Activated T-helper 1 cell treated with anti-CD3 and anti-CD28 coated beads, Interleukin-12 subunit alpha, Interleukin-12 subunit beta, Interleukin-2, Interleukin-4 antibody, amounts not matched to agents 30 ng/mL and 10 ng/mL and 1 ng/mL, durations not matched to agents 14 hours and 24 hours and 36 hours (primary cell): ENCODE measurements around the gene FBXO17. TPM values are rescaled to one million over a fixed set of nuclear protein-coding genes. Genes with fewer than 3 reads are reported as not detected.
"Not testable (repeated sequence)": the region's sequence is repeated elsewhere in the genome, so short reads cannot be mapped to it uniquely, and the experiment has no call there.

ENCODE experiments used
- DNase-seq: peaks from one replicate; pipeline ENCODE4 v3.0.0; 2021; ENCODE audit warnings: low spot score
- H3K27ac Mint-ChIP-seq: one replicate; pipeline ENCODE4 v1.8.0; 2021; ENCODE audit warnings: mild to moderate bottlenecking, mixed read lengths
- H3K27me3 Mint-ChIP-seq: one replicate; pipeline ENCODE4 v1.8.0; 2022; ENCODE audit warnings: mild to moderate bottlenecking, moderate library complexity, mixed read lengths; ENCODE audit not compliant: insufficient read depth
- H3K36me3 Mint-ChIP-seq: one replicate; pipeline ENCODE4 v1.8.0; 2021; ENCODE audit warnings: low read depth, mixed read lengths
- H3K4me1 Mint-ChIP-seq: one replicate; pipeline ENCODE4 v1.8.0; 2021; ENCODE audit warnings: low read depth, mixed read lengths
- H3K4me3 Mint-ChIP-seq: one replicate; pipeline ENCODE4 v1.8.0; 2021; ENCODE audit warnings: mild to moderate bottlenecking, moderate library complexity, mixed read lengths
- H3K9me3 Mint-ChIP-seq: one replicate; pipeline ENCODE4 v1.8.0; 2021; ENCODE audit warnings: mixed read lengths
- intact Hi-C: fragments of 100-400 bp; cut with micrococcal nuclease; formaldehyde crosslinking; loops from one replicate; pipeline ENCODE4 v1.15.1; 2024
- total RNA-seq: library from RNA; stranded (reverse); gene quantifications from 2 replicates; pipeline ENCODE4 v1.2.3, GENCODE V29; 2022

FBXO17 gene
- total RNA-seq, 1 donor from 2014 or later, result 0.10 TPM

DNA sequence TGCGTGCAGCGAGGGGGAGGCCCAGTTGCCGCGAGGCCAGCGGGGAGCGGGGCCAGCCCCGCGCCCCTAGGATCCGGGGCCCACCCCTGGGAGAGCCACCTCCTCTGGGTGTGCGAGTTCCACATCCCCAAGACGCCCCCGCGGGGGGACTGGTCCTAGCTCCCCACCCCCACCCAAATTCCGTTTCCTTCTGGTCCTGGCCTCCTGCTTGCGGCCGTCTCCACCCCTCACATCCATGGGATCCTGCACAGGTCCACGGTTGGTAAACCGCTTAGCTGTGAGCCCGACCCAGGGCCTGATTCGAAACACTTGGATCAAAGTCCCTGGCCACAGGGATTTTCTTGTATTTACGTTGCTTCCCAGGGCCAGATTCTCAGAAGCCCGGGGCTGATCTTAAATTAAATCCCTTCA, 324 bp upstream of the FBXO17 start:
- Mint-ChIP-seq H3K27ac (no peak overlapping the region), H3K27me3 (peaks cover 24% of the 10 kb centered on the region), H3K9me3 (peaks cover 5% of the 10 kb centered on the region), H3K36me3 (no peaks in the 10 kb centered on the region), H3K4me1 (peaks cover 23% of the 10 kb centered on the region), H3K4me3 (peak overlapping the region; percentile 69)
- intact Hi-C loops, result loop anchor here (10.0 kb wide), 1 partner anchor 359 kb away; the partner anchor contains the start of gene GMFG
- no peak for DNase-seq

- Mint-ChIP-seq H3K36me3 (no peaks in the 10 kb centered on the region), H3K4me1 (peaks cover 23% of the 10 kb centered on the region), H3K9me3 (no peaks in the 10 kb centered on the region), H3K27ac (no peak overlapping the region), H3K27me3 (peaks cover 31% of the 10 kb centered on the region), H3K4me3 (no peak overlapping the region)
- DNase-seq, result no peak
- intact Hi-C loops, result loop anchor here (10.0 kb wide), 1 partner anchor 360 kb away; the partner anchor contains the start of gene GMFG
Observed at GRCh38 chr19:38974624-38975213, 823 bp downstream of the FBXO17 start.

- Mint-ChIP-seq H3K27ac (no peak overlapping the region), H3K4me1 (peaks cover 8% of the 10 kb centered on the region), H3K27me3 (peaks cover 35% of the 10 kb centered on the region), H3K36me3 (no peaks in the 10 kb centered on the region), H3K4me3 (no peak overlapping the region), H3K9me3 (no peaks in the 10 kb centered on the region)
- no peak for DNase-seq
- intact Hi-C loops, result loop anchor here (10.0 kb wide), 1 partner anchor 363 kb away; the partner anchor contains the start of gene GMFG
Observed at GRCh38 chr19:38971672-38972071, 3.9 kb downstream of the FBXO17 start.

- Mint-ChIP-seq H3K4me3 (no peak overlapping the region), H3K27ac (no peak overlapping the region), H3K27me3 (peaks cover 28% of the 10 kb centered on the region), H3K9me3 (no peaks in the 10 kb centered on the region), H3K4me1 (peaks cover under 1% of the 10 kb centered on the region), H3K36me3 (no peaks in the 10 kb centered on the region)
- intact Hi-C loops, result loop anchor here (10.0 kb wide), 1 partner anchor 364 kb away; the partner anchor contains the start of gene GMFG
- no peak for DNase-seq
Observed at GRCh38 chr19:38970664-38971532, 4.6 kb downstream of the FBXO17 start.

DNA sequence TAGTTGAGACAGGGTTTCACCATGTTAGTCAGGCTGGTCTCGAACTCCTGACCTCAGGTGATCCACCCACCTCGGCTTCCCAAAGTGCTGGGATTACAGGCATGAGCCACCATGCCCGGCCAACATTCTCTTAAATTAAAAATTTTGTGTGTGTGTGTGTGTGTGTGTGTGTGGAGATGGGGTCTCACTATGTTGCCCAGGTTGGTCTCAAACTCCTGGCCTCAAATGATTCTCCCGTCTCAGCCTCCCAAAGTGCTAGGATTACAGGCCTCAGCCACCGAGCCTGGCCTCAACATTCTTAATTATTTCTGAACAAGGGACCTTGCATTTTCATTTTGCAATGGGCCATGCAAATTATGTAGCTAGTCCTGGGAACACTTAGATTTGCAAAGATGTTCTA, 9.4 kb downstream of the FBXO17 start:
- not testable (repeated sequence) for DNase-seq, H3K4me3 Mint-ChIP-seq, H3K9me3 Mint-ChIP-seq, H3K36me3 Mint-ChIP-seq, H3K27ac Mint-ChIP-seq, H3K4me1 Mint-ChIP-seq
- peaks cover 19% of the 10 kb centered on the region for H3K27me3 Mint-ChIP-seq
- intact Hi-C loops, result loop anchor here (10.0 kb wide), 1 partner anchor 129 kb away; no protein-coding TSS in a partner anchor

- no peak for DNase-seq
- H3K9me3 Mint-ChIP-seq, result no peaks in the 10 kb centered on the region
- H3K27me3 Mint-ChIP-seq, result peaks cover 12% of the 10 kb centered on the region
- H3K4me1 Mint-ChIP-seq, result peaks cover 5% of the 10 kb centered on the region
- no peak overlapping the region for H3K27ac Mint-ChIP-seq
- intact Hi-C loops, result loop anchor here (10.0 kb wide), 1 partner anchor 130 kb away; no protein-coding TSS in a partner anchor
- no peaks in the 10 kb centered on the region for H3K36me3 Mint-ChIP-seq
- no peak overlapping the region for H3K4me3 Mint-ChIP-seq
Observed at GRCh38 chr19:38964738-38965137, 10.8 kb downstream of the FBXO17 start.

DNA sequence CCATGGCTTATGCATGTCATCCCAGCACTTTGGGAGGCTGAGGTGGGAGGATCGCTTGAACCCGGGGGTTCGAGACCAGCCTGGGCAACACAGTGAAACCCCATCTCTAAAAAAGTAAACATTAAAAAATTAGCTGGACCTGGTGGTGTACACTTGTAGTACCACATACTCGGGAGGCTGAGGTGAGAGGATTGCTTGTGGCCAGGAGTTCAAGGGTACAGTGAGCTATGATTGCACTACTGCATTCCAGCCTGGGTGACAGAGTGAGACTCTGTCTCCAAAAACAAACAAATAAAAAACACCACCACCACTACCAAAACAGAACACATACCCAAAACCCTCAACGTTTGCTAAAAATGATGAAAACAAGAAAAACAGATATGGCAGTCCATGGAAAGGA, 15.9 kb downstream of the FBXO17 start:
- no peak for DNase-seq
- intact Hi-C loops, result loop anchor here (10.0 kb wide), 1 partner anchor 135 kb away; no protein-coding TSS in a partner anchor
- H3K4me3 Mint-ChIP-seq, result no peak overlapping the region
- peaks cover 8% of the 10 kb centered on the region for H3K27me3 Mint-ChIP-seq
- H3K27ac Mint-ChIP-seq, result no peak overlapping the region
- H3K9me3 Mint-ChIP-seq, result no peaks in the 10 kb centered on the region
- peaks cover 5% of the 10 kb centered on the region for H3K4me1 Mint-ChIP-seq
- no peaks in the 10 kb centered on the region for H3K36me3 Mint-ChIP-seq

DNA sequence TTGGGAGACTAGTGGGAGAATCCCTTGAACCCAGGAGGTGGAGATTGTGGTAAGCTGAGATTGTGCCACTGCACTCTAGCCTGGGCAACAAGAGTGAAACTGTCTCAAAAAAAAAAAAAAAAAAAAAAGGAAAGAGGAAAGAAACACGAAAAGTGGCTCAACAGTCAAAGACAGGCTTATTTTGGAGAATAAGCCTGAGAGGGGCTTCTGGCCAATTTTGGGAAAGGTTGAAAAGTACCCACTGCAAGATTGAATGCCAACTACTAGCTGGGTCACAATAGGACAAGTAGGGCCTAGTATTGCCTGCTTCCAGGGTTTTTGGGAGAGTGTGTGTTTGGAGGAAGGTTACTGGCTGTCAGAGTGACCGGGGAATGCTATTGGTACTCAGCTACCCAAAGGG, 17.2 kb downstream of the FBXO17 start:
- no peak overlapping the region for H3K27ac Mint-ChIP-seq
- peaks cover 10% of the 10 kb centered on the region for H3K4me1 Mint-ChIP-seq

DNA sequence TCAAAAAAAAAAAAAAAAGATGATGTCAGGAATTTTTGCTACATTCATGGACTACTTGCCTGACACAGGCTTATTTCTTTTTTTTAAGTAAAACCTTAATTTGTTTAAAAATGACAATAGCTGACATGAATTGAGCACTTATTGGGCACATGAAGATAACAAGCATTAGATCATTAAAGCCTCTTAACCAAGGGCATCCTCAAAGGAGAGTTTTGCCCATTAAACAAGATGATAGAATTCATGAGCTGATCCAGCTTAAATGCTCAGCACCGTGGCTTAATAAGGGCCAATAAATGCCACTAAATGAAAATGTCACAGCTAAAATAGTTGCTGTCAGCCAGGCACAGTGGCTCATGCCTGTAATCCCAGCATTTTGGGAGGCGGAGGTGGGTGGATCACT, 19.3 kb downstream of the FBXO17 start:
- peaks cover 16% of the 10 kb centered on the region for H3K27me3 Mint-ChIP-seq
- H3K4me1 Mint-ChIP-seq, result peaks cover 15% of the 10 kb centered on the region
- no peaks in the 10 kb centered on the region for H3K36me3 Mint-ChIP-seq
- H3K9me3 Mint-ChIP-seq, result no peaks in the 10 kb centered on the region
- no peak for DNase-seq
- no peak overlapping the region for H3K4me3 Mint-ChIP-seq
- H3K27ac Mint-ChIP-seq, result no peak overlapping the region
- intact Hi-C loops, result no loop called here

More for the DNA sequence above, 17.2 kb downstream of the FBXO17 start:
- intact Hi-C loops, result no loop called here
- Mint-ChIP-seq H3K9me3 (no peaks in the 10 kb centered on the region), H3K27me3 (peaks cover 8% of the 10 kb centered on the region), H3K4me3 (no peak overlapping the region), H3K36me3 (no peaks in the 10 kb centered on the region)
- no peak for DNase-seq

GRCh38 chr19:38953677-38954076, 21.9 kb downstream of the FBXO17 start:
- no peak for DNase-seq
- Mint-ChIP-seq H3K9me3 (no peaks in the 10 kb centered on the region), H3K27ac (no peak overlapping the region), H3K27me3 (peaks cover 21% of the 10 kb centered on the region), H3K4me3 (no peak overlapping the region), H3K36me3 (no peaks in the 10 kb centered on the region), H3K4me1 (peaks cover 15% of the 10 kb centered on the region)
- intact Hi-C loops, result no loop called here

DNA sequence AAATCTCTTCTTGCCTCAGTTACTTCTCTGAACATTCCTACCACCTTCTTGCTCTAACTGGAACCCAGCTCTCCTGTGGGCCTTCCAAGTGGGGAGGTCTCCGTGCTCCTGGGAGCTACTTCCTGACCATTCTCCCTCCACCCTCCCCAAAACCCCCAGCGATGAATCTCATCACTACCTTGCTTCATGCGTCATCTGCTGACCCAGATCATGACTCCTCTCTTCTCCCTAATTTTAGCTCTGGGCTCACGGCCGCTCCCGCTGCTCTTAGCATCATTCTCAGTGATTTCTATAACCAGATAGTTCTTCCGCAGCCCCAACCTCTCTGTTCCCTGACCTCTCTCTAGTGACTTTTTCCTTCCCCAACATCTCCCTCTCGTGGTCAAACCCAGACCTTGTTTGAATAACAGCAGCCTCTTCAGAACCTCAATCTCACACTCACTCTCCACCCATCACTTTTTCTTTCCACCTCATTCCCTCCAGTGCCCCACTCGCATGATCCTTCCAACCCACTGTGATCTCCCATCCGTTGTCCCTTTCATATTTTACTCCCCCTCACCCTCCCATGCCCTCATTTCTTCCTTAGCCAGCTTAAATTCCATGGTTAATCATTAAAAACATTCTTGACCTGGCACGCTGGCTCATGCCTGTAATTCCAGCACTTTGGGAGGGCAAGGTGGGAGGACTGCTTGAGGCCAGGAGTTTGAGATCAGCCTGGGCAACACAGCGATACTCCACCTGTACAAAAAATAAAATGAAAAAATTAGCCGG, 23.0 kb downstream of the FBXO17 start:
- Mint-ChIP-seq H3K36me3 (no peaks in the 10 kb centered on the region), H3K4me3 (no peak overlapping the region), H3K9me3 (no peaks in the 10 kb centered on the region), H3K27me3 (peaks cover 21% of the 10 kb centered on the region), H3K27ac (no peak overlapping the region), H3K4me1 (peaks cover 15% of the 10 kb centered on the region)
- DNase-seq, result peak; percentile 37
- intact Hi-C loops, result loop anchor here (1.0 kb wide), 2 partner anchors 51 to 437 kb away; no protein-coding TSS in a partner anchor

DNA sequence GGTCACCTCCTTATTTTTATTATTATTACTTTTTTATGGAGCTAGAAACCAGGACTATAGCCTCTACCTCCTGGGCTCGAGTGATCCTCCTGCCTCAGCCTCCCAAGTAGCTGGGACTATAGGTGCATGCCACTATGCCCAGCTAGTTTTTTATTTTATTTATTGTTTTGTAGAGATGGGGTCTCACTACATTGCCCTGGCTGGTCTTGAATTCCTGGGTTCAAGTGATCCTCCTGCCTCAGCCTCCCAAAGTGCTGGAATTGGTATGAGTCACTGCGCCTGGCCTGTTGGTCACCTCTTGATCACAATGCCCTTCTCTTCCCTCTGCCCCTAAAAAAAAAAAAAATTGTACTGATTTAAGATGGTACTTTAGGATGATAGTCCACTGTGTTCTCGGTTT, 24.4 kb downstream of the FBXO17 start:
- no peak for DNase-seq
- Mint-ChIP-seq H3K27me3 (peaks cover 21% of the 10 kb centered on the region), H3K36me3 (no peaks in the 10 kb centered on the region), H3K27ac (no peak overlapping the region), H3K4me1 (peaks cover 15% of the 10 kb centered on the region), H3K4me3 (no peak overlapping the region), H3K9me3 (no peaks in the 10 kb centered on the region)
- intact Hi-C loops, result no loop called here
